Hepatocyte (in vitro differentiated cells): ENCODE measurements around the gene WDR4. TPM values are rescaled to one million over a fixed set of nuclear protein-coding genes. Genes with fewer than 3 reads are reported as not detected.

ENCODE experiments used
- DNase-seq: peaks from one replicate; pipeline ENCODE4 v3.0.0-alpha.2; 2016; ENCODE audit warnings: low spot score
- H2AFZ ChIP-seq: fragments of 200-600 bp; sonication (generic); 2 replicates; pipeline ENCODE4 v1.6.0; 2016; ENCODE audit warnings: antibody characterized with exemption, mild to moderate bottlenecking
- H3K27ac ChIP-seq: fragments of 200-600 bp; sonication (generic); 2 replicates; pipeline ENCODE4 v1.5.1; 2016; ENCODE audit warnings: mild to moderate bottlenecking
- H3K27me3 ChIP-seq: fragments of 200-600 bp; sonication (generic); 2 replicates; pipeline ENCODE4 v1.6.1; 2016
- H3K36me3 ChIP-seq: fragments of 200-600 bp; sonication (generic); replicated peaks from 2 replicates; pipeline ENCODE4 v1.5.1; 2016; ENCODE audit warnings: low read depth; ENCODE audit not compliant: insufficient read depth
- H3K4me1 ChIP-seq: fragments of 200-600 bp; sonication (generic); 2 replicates; pipeline ENCODE4 v1.5.1; 2016; ENCODE audit warnings: mild to moderate bottlenecking, moderate library complexity; ENCODE audit not compliant: insufficient read depth
- H3K4me2 ChIP-seq: fragments of 200-600 bp; sonication (generic); 2 replicates; pipeline ENCODE4 v1.6.0; 2016
- H3K4me3 ChIP-seq: fragments of 200-600 bp; sonication (generic); 2 replicates; pipeline ENCODE4 v1.5.1; 2016; ENCODE audit warnings: mild to moderate bottlenecking
- H3K79me2 ChIP-seq: fragments of 200-600 bp; sonication (generic); 2 replicates; pipeline ENCODE4 v1.6.0; 2017; ENCODE audit warnings: mild to moderate bottlenecking
- H3K9me2 ChIP-seq: fragments of 200-600 bp; sonication (generic); replicated peaks from 2 replicates; pipeline ENCODE4 v1.6.0; 2017; ENCODE audit warnings: mild to moderate bottlenecking; ENCODE audit not compliant: insufficient read depth
- H3K9me3 ChIP-seq: fragments of 200-600 bp; sonication (generic); 2 replicates; pipeline ENCODE4 v1.5.1; 2016; ENCODE audit warnings: low read depth, mild to moderate bottlenecking
- H4K20me1 ChIP-seq: fragments of 200-600 bp; sonication (generic); 2 replicates; pipeline ENCODE4 v1.6.0; 2016; ENCODE audit warnings: mild to moderate bottlenecking; ENCODE audit not compliant: insufficient read depth, poor library complexity, severe bottlenecking
- CTCF ChIP-seq: fragments of 200-600 bp; sonication (generic); IDR thresholded peaks from 2 replicates; pipeline ENCODE4 v1.5.1; 2016; ENCODE audit warnings: antibody characterized with exemption, mild to moderate bottlenecking; ENCODE audit not compliant: poor library complexity
- EZH2 ChIP-seq: fragments of 200-600 bp; sonication (generic); IDR thresholded peaks from 2 replicates; pipeline ENCODE4 v1.6.1; 2016; ENCODE audit warnings: antibody characterized with exemption, mild to moderate bottlenecking, borderline replicate concordance
- EZH2phosphoT487 ChIP-seq: fragments of 200-600 bp; sonication (generic); IDR thresholded peaks from one replicate; pipeline ENCODE4 v1.6.1; 2018; ENCODE audit warnings: antibody characterized with exemption, mild to moderate bottlenecking, low read depth, moderate library complexity; ENCODE audit not compliant: unreplicated experiment, severe bottlenecking
- WGBS: methylation state at CpG from one replicate; pipeline ENCODE4 v1.1.6; 2016; ENCODE audit warnings: low lambda C conversion rate; ENCODE audit errors: missing lambda C conversion rate; 5-methylcytosine and 5-hydroxymethylcytosine counted together
- polyA plus RNA-seq: library from polyadenylated mRNA; unstranded; fragments of >200 nt; fragmentation: Nextera tagmentation; extraction: Ambion mirVana; gene quantifications from 2 replicates; pipeline ENCODE4 v1.2.1, GENCODE V29; 2016
- total RNA-seq: library from RNA; depleted of rRNA; stranded (reverse); fragments of >200 nt; gene quantifications from 2 replicates; pipeline ENCODE4 v1.2.3, GENCODE V29; 2014

The WDR4 gene
- total and polyA plus RNA-seq, 2 experiments from 2014 or later, result 6.4 to 11.1 TPM

GRCh38 chr21:42829417-42829816, 49.9 kb downstream of the WDR4 start:
- no peak overlapping the region for H3K4me2 ChIP-seq
- H3K27ac ChIP-seq, result no peak overlapping the region
- H3K9me2 ChIP-seq, result no peaks in the 10 kb centered on the region
- H3K4me1 ChIP-seq, result no peaks in the 10 kb centered on the region
- no peak overlapping the region for H3K4me3 ChIP-seq
- no peaks in the 10 kb centered on the region for H3K79me2 ChIP-seq
- TF ChIP-seq EZH2phosphoT487 (no peak), CTCF (no peak), EZH2 (no peak)
- H4K20me1 ChIP-seq, result no peaks in the 10 kb centered on the region
- no peaks in the 10 kb centered on the region for H3K9me3 ChIP-seq
- no peak for DNase-seq
- no peaks in the 10 kb centered on the region for H3K27me3 ChIP-seq
- 90% methylated on average over 9 of the region's 9 CpGs for WGBS
- H2AFZ ChIP-seq, result no peak overlapping the region
- H3K36me3 ChIP-seq, result no peaks in the 10 kb centered on the region

GRCh38 chr21:42827588-42827987, 51.8 kb downstream of the WDR4 start:
- H3K79me2 ChIP-seq, result no peaks in the 10 kb centered on the region
- H3K4me3 ChIP-seq, result no peak overlapping the region
- H4K20me1 ChIP-seq, result no peaks in the 10 kb centered on the region
- no peak overlapping the region for H3K4me2 ChIP-seq
- H3K27ac ChIP-seq, result no peak overlapping the region
- no peak for TF ChIP-seq EZH2phosphoT487
- no peak for TF ChIP-seq CTCF
- TF ChIP-seq EZH2, result no peak
- no peak for DNase-seq
- H2AFZ ChIP-seq, result no peak overlapping the region
- no peaks in the 10 kb centered on the region for H3K9me3 ChIP-seq
- no peaks in the 10 kb centered on the region for H3K36me3 ChIP-seq
- WGBS, result 81% methylated on average over 2 of the region's 2 CpGs
- H3K9me2 ChIP-seq, result no peaks in the 10 kb centered on the region
- H3K4me1 ChIP-seq, result no peaks in the 10 kb centered on the region
- H3K27me3 ChIP-seq, result no peaks in the 10 kb centered on the region

GRCh38 chr21:42820616-42821465, 58.5 kb downstream of the WDR4 start:
- no peak overlapping the region for H3K4me2 ChIP-seq
- peak; percentile 47 for DNase-seq
- no peak overlapping the region for H2AFZ ChIP-seq

More at GRCh38 chr21:42820616-42821465, 58.5 kb downstream of the WDR4 start:
- no peaks in the 10 kb centered on the region for H3K9me2 ChIP-seq
- H3K4me1 ChIP-seq, result peaks cover 8% of the 10 kb centered on the region
- 71% methylated on average over 8 of the region's 8 CpGs for WGBS
- no peaks in the 10 kb centered on the region for H3K36me3 ChIP-seq
- no peaks in the 10 kb centered on the region for H4K20me1 ChIP-seq
- no peaks in the 10 kb centered on the region for H3K79me2 ChIP-seq
- no peaks in the 10 kb centered on the region for H3K9me3 ChIP-seq
- no peak for TF ChIP-seq EZH2
- TF ChIP-seq EZH2phosphoT487, result no peak
- peak; percentile 14 for TF ChIP-seq CTCF
- no peak overlapping the region for H3K27ac ChIP-seq
- H3K4me3 ChIP-seq, result no peak overlapping the region
- no peaks in the 10 kb centered on the region for H3K27me3 ChIP-seq
